Activated CD8-positive, alpha-beta memory T cell treated with anti-CD3 and anti-CD28 coated beads, Interleukin-2, amount 50 U/mL, for 24 hours (primary cell): ENCODE measurements around the gene RFC4.
A peak's percentile ranks its signal among the peaks of the same experiment; 100 is the strongest.
"Not testable (repeated sequence)": the region's sequence is repeated elsewhere in the genome, so short reads cannot be mapped to it uniquely, and the experiment has no call there.

ENCODE experiments used
- DNase-seq: peaks from one replicate; pipeline ENCODE4 v3.0.0-alpha.2; 2020; ENCODE audit errors: extremely low read depth

RFC4 gene, protein sequence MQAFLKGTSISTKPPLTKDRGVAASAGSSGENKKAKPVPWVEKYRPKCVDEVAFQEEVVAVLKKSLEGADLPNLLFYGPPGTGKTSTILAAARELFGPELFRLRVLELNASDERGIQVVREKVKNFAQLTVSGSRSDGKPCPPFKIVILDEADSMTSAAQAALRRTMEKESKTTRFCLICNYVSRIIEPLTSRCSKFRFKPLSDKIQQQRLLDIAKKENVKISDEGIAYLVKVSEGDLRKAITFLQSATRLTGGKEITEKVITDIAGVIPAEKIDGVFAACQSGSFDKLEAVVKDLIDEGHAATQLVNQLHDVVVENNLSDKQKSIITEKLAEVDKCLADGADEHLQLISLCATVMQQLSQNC

DNA sequence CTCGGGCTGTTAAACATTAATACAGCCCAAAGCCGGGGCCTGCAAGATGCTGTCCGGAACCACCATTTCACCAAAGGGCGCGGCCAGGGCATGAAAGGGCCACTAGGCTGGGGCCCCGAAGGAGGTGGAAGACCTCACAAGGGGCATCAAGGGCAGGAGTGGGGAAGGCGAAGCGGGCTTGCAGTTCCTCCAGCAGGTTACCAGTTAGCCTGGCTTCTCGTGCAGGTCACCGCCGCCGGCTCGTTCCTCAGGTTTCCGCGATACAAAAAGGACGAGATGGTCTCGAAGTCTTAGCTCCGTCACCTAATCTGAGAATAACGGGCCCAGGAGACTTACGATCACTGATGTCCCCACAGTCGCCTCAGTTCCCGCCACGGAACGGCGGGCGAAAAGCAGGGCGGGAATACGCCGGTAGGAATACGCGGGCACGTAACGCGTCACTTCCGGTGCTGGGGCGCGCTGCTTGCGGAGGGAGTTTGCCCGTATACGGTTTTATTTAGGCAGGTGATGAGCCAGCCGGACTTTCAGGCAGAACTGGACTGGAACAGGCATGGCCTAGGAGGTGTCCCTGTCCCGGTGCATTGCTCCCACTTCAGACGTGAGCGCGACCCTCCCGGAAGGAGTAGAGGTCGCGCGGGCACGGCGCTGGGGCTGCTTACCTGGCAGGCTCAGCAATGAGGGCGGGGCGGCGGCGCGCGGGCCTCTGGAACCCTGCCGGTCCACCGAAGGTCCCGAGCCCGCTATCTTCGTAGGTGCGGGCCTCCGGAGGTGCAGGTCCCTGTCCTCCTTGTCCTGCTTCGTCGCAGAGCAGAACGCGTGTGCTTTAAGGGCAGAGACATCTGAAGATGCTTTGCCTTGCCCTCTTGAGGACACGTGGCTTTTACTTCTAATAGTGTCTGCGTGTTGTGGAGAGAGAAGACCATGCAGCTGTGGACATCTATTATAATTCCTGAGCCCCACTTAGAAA, at the start of gene RFC4:
TSS of gene RFC4 (minus strand) at position 394 of the 967 bp plus-strand sequence. CDS start 1,769 bp downstream, outside the sequence.
- DNase-seq = peak; percentile 76

DNA sequence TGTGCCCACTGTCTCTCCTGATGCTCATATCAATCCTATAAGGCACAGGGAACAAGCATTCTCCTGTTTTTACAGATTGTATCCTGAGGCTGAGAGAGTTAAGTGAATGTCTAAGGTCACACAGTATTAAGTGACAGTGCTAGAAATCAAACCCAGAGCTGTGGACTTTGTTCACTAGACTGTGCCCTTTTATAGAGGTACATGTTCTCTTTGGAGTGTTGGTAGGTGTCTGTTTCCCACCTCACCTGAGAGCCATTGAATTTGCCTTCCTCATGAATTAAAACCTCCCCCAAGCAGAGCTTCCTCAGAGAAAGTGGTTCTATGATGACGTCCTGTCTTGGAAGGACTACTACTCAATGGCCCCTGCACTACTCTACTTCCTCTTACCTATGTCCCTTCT, 48.7 kb upstream of the RFC4 start:
- no peak for DNase-seq

DNA sequence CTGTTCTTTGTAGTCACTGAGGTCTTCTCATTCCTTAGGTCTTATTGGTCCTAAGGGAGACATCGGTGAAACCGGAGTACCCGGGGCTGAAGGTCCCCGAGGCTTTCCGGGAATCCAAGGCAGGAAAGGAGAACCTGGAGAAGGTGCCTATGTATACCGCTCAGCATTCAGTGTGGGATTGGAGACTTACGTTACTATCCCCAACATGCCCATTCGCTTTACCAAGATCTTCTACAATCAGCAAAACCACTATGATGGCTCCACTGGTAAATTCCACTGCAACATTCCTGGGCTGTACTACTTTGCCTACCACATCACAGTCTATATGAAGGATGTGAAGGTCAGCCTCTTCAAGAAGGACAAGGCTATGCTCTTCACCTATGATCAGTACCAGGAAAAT, 47.9 kb upstream of the RFC4 start:
- no peak for DNase-seq

DNA sequence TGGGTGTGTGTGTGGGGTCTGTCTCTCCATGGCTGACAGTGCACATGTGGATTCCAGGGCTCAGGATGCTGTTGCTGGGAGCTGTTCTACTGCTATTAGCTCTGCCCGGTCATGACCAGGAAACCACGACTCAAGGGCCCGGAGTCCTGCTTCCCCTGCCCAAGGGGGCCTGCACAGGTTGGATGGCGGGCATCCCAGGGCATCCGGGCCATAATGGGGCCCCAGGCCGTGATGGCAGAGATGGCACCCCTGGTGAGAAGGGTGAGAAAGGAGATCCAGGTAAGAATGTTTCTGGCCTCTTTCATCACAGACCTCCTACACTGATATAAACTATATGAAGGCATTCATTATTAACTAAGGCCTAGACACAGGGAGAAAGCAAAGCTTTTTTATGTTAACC, 46.7 kb upstream of the RFC4 start:
- no peak for DNase-seq

DNA sequence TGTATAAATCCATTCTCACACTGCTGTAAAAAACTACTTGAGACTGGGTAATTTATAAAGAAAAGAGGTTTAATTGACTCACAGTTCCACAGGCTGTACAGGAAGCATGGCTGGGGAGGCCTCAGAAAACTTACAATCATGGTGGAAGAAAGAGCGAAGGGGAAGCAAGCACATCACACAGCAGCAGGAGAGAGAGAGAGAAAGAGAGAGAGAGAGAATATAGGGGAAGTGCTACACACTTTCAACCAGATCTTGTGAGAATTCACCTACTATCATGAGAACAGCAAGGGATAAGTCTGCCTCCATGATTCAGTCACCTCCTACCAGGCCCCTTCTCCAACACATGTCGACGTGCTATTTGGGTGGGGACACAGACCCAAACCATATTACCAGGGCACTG, 45.6 kb upstream of the RFC4 start:
- not testable (repeated sequence) for DNase-seq

DNA sequence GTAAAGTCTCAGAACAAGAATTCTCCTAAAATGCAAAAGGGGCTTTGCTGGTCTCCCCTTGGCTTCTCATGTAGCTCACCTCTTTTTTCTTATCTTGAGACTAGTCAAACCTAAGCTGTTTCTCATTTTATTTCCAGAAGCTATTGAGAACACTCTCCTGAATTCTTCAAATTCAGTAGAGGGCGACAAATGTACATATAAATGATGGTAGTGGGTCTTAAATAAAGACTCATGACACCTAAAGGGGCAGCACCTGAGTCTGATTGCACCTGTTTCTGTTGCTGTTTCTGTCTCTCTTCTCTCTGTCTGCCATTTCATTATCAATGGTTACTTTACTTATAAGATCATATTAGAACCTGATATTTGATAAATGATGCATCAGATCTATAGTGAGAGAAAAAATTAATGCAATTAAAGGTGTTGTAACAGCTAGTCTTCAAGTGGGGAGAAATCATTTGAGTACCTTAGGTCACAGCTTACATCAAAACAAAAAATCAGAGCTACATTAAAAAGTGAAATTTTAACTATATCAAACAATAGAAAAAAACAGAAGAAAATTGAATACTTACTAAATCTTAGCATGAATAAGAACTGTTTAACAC, 43.2 kb upstream of the RFC4 start:
- no peak for DNase-seq

DNA sequence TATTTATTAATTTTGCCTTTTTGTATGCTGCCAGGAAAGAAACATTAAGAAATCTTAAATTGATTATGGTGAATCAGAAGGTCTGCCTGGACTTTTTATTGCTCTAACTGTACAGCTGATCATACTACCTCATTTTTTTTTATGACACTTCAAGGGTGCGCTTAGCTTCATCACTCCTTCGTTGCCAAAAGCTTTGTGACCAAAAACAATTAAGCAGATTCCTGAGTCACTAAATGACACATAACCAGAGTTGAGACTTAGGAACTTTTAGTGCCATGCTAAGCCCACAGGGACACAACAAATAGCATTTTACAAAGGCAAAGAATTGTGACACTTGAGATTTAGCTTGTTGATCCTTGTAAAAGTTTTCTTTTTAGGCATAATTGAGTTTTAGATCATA, 41.2 kb upstream of the RFC4 start:
- DNase-seq = no peak

DNA sequence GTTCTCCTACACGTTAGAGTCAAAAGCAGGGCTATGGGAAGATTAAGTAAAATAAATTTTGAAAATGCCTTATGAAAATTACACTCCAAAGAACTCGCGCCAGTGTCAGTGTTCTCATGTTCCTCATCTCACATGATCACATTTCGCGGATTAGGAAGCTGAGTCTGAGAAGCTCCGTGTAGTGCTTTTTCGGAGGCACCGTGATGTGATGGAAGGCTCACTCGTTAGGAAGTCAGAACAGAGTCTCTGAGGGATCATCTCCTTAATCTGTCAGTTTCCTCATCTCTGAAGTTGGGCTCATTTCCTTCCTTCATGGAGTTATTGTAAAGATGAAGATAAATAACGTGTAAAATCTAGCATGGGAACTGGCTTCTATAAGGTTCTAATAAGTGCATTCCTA, 39.5 kb upstream of the RFC4 start:
- no peak for DNase-seq

DNA sequence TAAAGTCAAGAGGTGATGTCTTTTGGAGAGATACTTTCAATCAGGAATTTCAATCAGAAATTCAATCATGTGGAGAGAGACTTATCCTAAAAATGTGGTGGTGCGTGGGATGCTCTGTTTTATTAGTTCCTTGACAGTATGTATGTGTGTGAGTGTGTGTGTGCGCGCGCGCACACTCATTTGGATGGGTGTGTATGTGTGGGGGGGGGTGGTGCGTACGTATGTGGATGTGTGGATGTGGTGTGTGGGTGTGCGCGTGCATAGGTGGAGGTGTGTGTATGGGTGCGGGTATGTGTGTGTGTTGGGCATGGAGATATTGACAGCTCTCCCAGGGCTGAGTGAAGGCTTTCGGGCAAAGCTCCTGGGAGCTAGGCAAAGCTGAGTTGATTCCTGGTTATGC, 38.6 kb upstream of the RFC4 start:
- no peak for DNase-seq

DNA sequence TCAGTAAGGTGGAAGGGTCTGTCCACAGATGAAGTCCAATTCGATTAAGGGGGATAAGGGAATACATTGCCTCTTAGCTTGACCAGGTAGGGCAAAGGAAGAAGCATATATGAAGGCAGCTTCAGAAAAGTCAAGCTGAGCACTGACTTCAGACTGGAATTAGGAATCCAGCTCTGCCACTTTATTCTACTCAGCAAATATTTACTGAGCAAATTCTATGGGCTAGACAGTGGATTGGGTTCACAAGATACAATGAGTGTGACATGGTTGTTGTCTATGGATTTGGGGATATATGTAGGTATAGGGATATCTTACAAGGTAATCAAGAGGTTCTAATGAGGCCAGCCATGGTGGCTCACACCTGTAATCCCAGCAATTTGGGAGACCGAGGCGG, 36.8 kb upstream of the RFC4 start:
- no peak for DNase-seq

DNA sequence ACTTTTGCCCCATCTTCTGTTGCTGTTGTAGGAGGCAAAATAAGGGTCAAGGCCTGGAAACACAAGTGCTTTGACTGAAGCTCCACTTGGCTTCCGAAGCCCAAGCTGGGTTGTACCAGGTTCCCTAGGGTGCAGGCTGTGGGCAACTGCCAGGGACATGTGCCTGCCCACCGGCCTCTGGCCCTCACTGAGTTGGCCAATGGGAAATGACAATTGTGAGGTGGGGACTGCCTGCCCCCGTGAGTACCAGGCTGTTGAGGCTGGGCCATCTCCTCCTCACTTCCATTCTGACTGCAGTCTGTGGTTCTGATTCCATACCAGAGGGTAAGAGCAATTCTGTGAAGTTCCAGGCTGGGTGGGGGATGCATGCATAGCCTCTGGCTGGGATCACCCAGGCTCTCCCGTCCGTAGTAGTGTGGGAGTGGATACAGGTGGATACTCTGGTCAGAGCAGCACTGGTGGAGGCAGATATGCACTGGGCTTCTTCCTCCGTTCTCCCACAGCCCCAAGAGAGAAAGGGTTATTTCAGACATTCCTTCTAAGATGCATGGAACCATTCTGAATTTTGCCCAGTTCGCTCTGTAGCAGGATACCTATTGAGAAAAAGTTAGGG, 36.2 kb upstream of the RFC4 start, which contains the start of gene ADIPOQ:
TSS of gene ADIPOQ (plus strand) at position 285 of the 613 bp plus-strand sequence. CDS start 10,349 bp downstream, outside the sequence.
- DNase-seq = no peak

DNA sequence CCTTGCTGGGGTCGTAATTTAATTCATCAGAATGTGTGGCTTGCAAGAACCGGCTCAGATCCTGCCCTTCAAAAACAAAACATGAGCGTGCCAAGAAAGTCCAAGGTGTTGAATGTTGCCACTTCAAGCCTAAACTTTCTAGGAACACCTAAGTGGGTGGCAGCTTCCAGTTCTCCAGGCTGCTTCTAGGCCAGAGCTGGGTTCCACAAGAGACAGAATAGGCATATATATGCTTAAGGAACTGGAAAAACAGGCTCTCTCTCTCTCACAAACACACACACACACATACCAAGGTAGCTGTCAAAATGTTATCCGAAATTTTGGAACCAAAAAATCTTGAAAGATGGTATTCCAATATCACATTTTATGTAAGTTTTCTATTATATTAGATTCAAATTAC, 35.3 kb upstream of the RFC4 start:
- DNase-seq = no peak

DNA sequence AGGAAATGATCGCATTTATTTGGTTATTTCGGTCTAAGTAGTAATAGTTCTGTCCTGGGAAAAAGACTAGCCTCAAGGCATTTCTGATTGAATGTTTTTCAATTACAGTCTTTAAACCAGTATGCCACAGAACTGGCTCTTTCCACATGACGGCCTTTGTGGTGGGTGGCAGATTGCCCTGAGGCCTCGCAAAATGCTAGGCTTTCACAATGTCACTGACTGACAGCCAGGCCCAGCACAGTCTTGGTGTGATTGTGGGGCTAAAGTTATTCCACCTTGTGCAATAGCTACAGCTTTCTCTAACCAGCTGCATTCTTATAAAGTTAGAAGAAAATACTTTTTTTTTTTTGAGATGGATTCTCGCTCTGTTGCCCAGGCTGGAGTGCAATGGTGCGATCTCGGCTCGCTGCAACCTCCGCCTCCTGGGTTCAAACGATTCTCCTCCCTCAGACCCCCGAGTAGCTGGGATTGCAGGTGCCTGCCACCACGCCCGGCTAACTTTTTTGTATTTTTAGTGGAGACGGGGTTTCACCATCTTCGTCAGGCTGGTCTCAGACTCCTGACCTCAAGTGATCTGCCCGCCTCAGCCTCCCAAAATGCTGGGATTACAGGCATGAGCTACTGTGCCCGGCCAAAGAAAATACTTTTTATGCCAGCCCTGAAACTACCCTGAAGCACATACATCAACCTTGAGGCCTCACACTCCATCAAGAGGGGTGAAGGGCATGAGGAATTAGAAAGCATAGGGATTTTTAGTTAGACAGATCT, 33.8 kb upstream of the RFC4 start:
- DNase-seq = no peak

DNA sequence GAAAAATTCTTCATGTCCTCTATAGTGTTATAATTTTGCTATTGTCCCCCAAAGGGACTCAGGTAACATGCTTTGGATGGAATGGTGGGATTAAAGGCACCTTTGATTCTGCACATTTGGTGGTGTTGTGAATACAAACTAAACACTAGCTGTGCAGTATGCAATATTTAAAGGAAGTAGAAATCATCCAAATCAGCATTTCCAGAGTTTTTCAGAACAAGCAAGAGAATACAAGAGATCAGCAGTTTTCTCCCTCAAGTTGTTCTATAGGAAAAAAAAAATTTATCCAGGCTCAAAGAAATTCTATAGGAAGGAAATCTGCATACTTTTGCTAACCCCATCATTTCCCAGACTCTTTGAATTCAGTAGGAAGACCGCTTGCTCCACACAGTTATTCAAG, 26.0 kb upstream of the RFC4 start:
- DNase-seq = no peak

DNA sequence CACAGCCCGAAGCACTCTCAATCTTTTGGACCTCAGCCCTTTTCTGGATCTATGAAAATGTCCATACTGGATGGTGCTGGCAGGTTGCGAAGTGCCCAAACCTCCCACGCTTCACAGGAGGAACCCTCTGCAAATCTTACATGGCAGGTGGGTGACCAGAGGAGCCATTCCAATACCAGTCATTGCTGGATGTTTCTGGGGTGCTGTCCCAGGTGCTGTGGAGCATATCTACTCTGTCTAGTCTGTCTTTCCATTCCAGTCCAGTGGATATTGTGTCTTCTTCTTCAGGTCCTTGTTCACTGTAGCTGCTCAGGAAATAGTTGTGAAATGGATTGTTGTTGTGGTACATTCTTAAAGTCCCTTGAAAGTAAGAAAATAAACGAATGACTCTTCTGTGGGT, 25.5 kb upstream of the RFC4 start:
- DNase-seq = no peak

DNA sequence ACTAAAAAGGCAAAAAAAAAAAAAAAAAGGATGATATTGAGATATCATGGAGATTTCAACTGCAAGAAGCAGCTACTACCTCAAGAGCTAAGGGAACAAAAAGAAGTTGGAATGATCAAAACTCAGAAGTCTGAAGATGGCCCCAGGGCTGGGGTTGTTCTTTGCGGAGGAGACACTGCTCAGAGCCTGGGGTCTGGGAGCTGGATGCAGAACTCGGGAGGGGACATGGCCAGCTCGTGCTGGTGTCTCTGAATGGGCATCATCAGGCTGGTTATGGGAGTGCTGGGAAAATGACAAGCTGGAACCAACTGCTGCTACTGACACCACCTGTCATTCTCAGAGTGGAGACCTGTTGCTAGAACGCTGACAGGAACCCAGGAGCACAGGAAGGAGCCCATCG, 22.1 kb upstream of the RFC4 start:
- no peak for DNase-seq

DNA sequence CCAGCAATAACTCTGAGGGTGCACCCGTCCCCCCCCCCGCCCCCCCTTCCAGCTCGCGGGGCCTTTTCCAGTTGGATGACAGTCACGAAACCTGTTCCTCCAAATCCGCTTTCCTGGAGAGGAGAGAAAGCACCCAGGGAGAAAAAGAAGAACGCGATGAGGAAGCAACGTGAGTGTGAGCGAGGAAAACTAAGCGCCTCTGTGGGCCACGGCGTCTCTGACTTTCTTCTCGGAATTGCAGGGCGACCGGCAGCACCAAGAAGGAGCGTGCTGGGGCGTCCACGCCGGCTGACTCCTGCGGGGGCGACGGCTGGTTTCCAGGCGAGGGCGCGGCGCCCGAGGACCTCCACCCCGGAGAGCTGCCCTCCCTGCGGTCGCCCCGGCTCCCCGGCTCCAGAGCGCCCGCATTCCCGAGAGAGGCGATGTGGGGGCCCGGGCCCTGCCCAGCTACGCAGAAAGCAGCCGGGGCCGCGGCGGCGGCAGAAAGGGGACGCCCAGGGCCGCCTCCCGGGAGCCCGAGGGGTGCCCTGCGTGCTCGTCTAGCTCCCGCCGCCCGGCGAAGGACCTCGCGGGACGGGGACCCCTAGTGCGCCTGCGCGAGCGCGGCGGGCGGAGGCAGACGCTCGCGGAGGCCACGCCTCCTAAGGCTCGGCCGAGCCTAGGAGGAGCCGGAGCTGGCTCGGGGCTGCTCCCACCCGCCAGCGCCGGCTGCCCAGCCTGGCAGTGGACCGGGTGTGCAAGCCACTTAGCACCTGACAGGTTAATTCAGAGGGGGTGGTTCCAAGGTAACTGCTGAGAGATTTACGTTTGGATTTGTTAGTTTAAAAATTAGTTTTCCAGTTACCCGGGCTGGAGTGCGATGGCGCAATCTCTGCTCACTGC, 20.9 kb upstream of the RFC4 start:
- DNase-seq = peak; percentile 50

DNA sequence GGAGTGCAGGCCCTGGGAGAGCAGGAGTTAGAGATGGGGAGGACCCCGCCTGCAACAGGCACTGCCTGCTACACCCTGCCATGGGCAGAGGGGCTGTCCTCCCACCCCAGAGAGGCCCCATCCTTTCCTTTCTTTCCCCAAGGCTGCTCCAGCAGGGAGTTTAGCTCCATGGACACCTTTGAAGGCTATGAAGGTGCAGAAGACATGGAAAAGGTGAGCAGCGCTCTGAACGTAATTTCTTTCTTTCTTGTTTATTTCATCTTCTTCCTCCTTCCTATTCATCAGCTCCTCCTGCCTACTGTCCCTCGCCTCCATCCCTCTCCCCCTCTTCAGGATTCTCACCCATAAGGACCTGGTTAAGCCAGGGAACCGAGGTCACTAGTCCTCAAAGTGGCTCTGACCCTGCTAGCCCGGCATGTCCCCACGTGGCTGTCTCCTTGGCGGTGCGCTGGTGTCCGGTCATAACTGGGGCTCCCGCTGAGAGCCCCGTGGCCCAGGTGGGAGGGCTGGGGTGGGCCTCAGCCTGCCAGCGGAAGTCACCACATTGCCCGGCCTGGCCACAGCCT, 20.2 kb upstream of the RFC4 start:
- DNase-seq = no peak

DNA sequence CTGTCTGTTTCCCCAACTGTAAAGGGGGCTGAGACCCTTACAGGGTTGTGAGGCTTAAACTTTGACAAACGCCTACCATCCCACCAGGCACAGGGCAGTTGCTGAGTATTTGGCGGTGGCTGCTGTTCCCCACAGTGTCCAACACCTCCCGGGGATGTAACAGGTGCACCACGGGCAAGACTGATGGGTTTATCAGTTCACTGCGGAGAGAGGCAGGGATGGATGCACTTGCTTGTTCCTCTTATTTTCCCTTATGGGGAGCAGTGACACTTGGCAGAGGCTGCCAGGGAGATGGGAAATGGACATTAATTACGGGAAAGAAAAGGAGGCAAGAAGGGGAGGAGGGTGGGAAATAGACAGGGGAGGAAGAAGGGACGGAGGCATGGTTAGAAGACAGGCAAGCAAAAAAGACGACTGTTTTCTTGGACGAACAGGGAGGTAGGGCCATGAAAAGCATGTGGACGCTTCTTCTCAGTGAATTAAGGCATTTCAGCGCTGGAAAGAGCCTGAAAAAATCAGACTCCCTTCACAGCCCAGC, 19.7 kb upstream of the RFC4 start:
- no peak for DNase-seq
